KMS-11 (cell line): ENCODE data around the gene ETHE1.

Source experiments
- H2AFZ ChIP-seq: fragments of 200-600 bp; sonication (generic); 2 replicates; pipeline ENCODE4 v1.6.1; 2016; ENCODE audit warnings: antibody characterized with exemption, mixed run types, low read depth
- H3K27ac ChIP-seq: fragments of 200-600 bp; sonication (generic); 2 replicates; pipeline ENCODE4 v1.6.1; 2016; ENCODE audit warnings: mild to moderate bottlenecking, mixed run types
- H3K27me3 ChIP-seq: fragments of 200-600 bp; sonication (generic); 2 replicates; pipeline ENCODE4 v1.6.1; 2017; ENCODE audit warnings: mild to moderate bottlenecking, low read depth, mixed run types, moderate library complexity; ENCODE audit not compliant: insufficient read depth
- H3K36me3 ChIP-seq: fragments of 200-600 bp; sonication (generic); 2 replicates; pipeline ENCODE4 v1.6.1; 2017; ENCODE audit warnings: mild to moderate bottlenecking, mixed run types; ENCODE audit not compliant: insufficient read depth
- H3K4me1 ChIP-seq: fragments of 200-600 bp; sonication (generic); 2 replicates; pipeline ENCODE4 v1.6.1; 2016; ENCODE audit warnings: mild to moderate bottlenecking, low read depth, mixed run types; ENCODE audit not compliant: poor library complexity, severe bottlenecking
- H3K4me2 ChIP-seq: fragments of 200-600 bp; sonication (generic); 2 replicates; pipeline ENCODE4 v1.7.0; 2016; ENCODE audit warnings: mild to moderate bottlenecking, mixed run types
- H3K4me3 ChIP-seq: fragments of 200-600 bp; sonication (generic); IDR thresholded peaks from 2 replicates; pipeline ENCODE4 v1.6.1; 2017; ENCODE audit warnings: low read depth, low read length, mixed read lengths; ENCODE audit not compliant: insufficient read depth
- H3K79me2 ChIP-seq: fragments of 200-600 bp; sonication (generic); 2 replicates; pipeline ENCODE4 v1.6.1; 2016; ENCODE audit warnings: low read depth, mixed run types; ENCODE audit not compliant: insufficient read depth
- H3K9ac ChIP-seq: fragments of 200-600 bp; sonication (generic); 2 replicates; pipeline ENCODE4 v1.6.1; 2016; ENCODE audit warnings: mild to moderate bottlenecking, mixed run types
- H4K20me1 ChIP-seq: fragments of 200-600 bp; sonication (generic); 2 replicates; pipeline ENCODE4 v1.6.1; 2016; ENCODE audit warnings: mild to moderate bottlenecking, mixed run types; ENCODE audit not compliant: insufficient read depth
- TF ChIP-seq, protein P1 (sequence below): fragments of 200-600 bp; sonication (generic); conservative IDR thresholded peaks from 2 replicates; pipeline ENCODE4 v1.6.1; 2017; ENCODE audit warnings: low read depth, mild to moderate bottlenecking, antibody characterized with exemption, low read length, moderate library complexity, mixed read lengths

Gene ETHE1

GRCh38 chr19:43561139-43561970, 34.4 kb upstream of the ETHE1 start:
- no peak overlapping the region for H3K4me2 ChIP-seq
- no peak overlapping the region for H3K27ac ChIP-seq
- H3K4me3 ChIP-seq, result no peak overlapping the region
- H3K4me1 ChIP-seq, result no peaks in the 10 kb centered on the region
- no peak overlapping the region for H2AFZ ChIP-seq
- no peaks in the 10 kb centered on the region for H3K36me3 ChIP-seq
- no peaks in the 10 kb centered on the region for H3K27me3 ChIP-seq
- no peaks in the 10 kb centered on the region for H3K79me2 ChIP-seq
- TF ChIP-seq, protein P1, sequence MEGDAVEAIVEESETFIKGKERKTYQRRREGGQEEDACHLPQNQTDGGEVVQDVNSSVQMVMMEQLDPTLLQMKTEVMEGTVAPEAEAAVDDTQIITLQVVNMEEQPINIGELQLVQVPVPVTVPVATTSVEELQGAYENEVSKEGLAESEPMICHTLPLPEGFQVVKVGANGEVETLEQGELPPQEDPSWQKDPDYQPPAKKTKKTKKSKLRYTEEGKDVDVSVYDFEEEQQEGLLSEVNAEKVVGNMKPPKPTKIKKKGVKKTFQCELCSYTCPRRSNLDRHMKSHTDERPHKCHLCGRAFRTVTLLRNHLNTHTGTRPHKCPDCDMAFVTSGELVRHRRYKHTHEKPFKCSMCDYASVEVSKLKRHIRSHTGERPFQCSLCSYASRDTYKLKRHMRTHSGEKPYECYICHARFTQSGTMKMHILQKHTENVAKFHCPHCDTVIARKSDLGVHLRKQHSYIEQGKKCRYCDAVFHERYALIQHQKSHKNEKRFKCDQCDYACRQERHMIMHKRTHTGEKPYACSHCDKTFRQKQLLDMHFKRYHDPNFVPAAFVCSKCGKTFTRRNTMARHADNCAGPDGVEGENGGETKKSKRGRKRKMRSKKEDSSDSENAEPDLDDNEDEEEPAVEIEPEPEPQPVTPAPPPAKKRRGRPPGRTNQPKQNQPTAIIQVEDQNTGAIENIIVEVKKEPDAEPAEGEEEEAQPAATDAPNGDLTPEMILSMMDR, result no peak
- H4K20me1 ChIP-seq, result no peaks in the 10 kb centered on the region
- no peak overlapping the region for H3K9ac ChIP-seq

GRCh38 chr19:43560687-43561086, 33.7 kb upstream of the ETHE1 start:
- no peak overlapping the region for H3K27ac ChIP-seq
- no peaks in the 10 kb centered on the region for H3K4me1 ChIP-seq
- TF ChIP-seq, protein P1, result no peak
- no peaks in the 10 kb centered on the region for H3K79me2 ChIP-seq
- H3K4me3 ChIP-seq, result no peak overlapping the region
- no peaks in the 10 kb centered on the region for H4K20me1 ChIP-seq
- H3K9ac ChIP-seq, result no peak overlapping the region
- no peak overlapping the region for H2AFZ ChIP-seq
- no peaks in the 10 kb centered on the region for H3K36me3 ChIP-seq
- no peak overlapping the region for H3K4me2 ChIP-seq
- no peaks in the 10 kb centered on the region for H3K27me3 ChIP-seq

DNA sequence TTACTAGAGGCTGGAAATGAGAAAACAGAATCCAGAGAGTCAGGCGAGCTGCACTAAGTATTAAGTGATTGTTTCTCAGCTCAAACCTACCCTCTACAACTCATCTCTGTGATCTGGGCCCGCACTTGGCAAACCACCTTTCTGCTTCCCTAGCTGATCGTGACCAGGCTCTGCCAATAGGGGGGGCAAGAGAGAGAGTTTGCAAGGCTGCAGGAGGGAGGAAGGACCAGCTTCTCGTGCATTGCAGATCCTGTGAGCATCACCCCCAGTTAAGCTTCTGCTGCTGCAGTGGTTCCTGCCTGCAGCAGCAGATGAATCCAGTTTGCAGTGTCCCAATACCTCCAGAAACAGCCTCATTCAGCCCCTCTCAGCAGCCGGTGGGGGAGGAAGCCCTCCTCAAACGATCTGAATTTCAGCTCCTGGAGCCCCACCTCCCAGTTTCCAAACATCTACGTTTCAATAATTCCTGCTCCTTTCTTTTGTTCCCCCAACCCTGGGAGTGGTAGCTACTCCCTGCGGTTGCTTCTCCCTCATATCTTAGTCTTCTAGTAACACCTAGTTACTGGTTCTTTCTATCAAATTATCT, 28.3 kb upstream of the ETHE1 start:
- Histone ChIP-seq H3K79me2 (no peaks in the 10 kb centered on the region), H3K4me3 (no peak overlapping the region), H3K4me2 (no peak overlapping the region), H3K36me3 (no peaks in the 10 kb centered on the region; the same call in 1 of the 2 replicates), H3K27ac (no peak overlapping the region), H3K9ac (no peak overlapping the region), H3K4me1 (no peaks in the 10 kb centered on the region), H2AFZ (no peak overlapping the region), H3K27me3 (no peaks in the 10 kb centered on the region), H4K20me1 (no peaks in the 10 kb centered on the region)
- TF ChIP-seq, protein P1, result peak; percentile 83

DNA sequence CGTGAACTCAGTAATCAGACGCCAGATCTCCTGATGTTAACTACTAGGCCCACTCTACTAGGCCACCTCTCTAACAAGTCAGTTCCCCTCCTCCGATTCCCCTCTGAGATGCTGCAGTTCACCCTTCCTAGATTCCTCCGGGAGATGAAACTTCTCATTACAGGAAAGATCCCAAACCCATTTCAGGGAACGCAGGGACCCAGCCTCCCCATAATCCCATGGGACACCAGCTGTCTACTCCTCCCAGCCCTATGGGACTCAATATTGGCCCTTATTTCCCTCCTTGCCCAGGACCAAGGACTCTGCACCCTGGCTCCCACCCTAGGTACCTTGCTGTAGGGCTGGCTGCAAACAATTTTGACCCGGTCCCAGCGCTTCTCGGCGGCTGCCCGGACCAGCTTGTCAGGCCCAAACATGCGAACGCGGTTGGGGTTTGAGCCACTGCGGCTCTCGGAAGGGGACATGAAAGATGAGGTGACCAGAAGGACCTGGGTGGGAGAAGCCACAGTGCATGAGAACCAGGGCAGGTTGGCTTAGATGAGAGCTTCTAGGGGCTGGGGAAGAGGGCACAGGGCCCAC, 27.4 kb upstream of the ETHE1 start:
- no peaks in the 10 kb centered on the region for H3K79me2 ChIP-seq
- no peak overlapping the region for H3K4me3 ChIP-seq
- H3K4me2 ChIP-seq, result no peak overlapping the region
- H3K9ac ChIP-seq, result no peak overlapping the region
- no peak overlapping the region for H3K27ac ChIP-seq
- no peaks in the 10 kb centered on the region for H3K4me1 ChIP-seq
- no peaks in the 10 kb centered on the region for H3K27me3 ChIP-seq
- no peaks in the 10 kb centered on the region; the same call in 1 of the 2 replicates for H3K36me3 ChIP-seq
- no peak overlapping the region for H2AFZ ChIP-seq
- no peaks in the 10 kb centered on the region for H4K20me1 ChIP-seq
- TF ChIP-seq, protein P1, result no peak
